Activated CD8-positive, alpha-beta memory T cell treated with anti-CD3 and anti-CD28 coated beads, Interleukin-2, amount 50 U/mL, for 4 hours (primary cell): Measurements from ENCODE around the gene ANGPTL4.
A peak's percentile ranks its signal among the peaks of the same experiment; 100 is the strongest.
"Not testable (repeated sequence)": the region's sequence is repeated elsewhere in the genome, so short reads cannot be mapped to it uniquely, and the experiment has no call there.

Experiments
- DNase-seq: peaks from one replicate; pipeline ENCODE4 v3.0.0-alpha.2; 2020

The ANGPTL4 gene

GRCh38 chr19:8391198-8392016, 27.5 kb downstream of the ANGPTL4 start:
- DNase-seq: no peak

- DNase-seq: no peak
Measured at GRCh38 chr19:8392017-8392591, 28.1 kb downstream of the ANGPTL4 start.

- DNase-seq: no peak
Measured at GRCh38 chr19:8393192-8393870, 29.4 kb downstream of the ANGPTL4 start.

GRCh38 chr19:8393871-8394250, 29.9 kb downstream of the ANGPTL4 start:
- DNase-seq: no peak

- DNase-seq: no peak
Measured at GRCh38 chr19:8395621-8396082, 31.7 kb downstream of the ANGPTL4 start.

GRCh38 chr19:8396185-8396562, 32.2 kb downstream of the ANGPTL4 start:
- no peak for DNase-seq

- peak; percentile 67 for DNase-seq
Measured at GRCh38 chr19:8396563-8397203, 32.7 kb downstream of the ANGPTL4 start.

- DNase-seq: no peak
Measured at GRCh38 chr19:8397271-8397670, 33.3 kb downstream of the ANGPTL4 start.

- no peak for DNase-seq
Measured at GRCh38 chr19:8397746-8398310, 33.9 kb downstream of the ANGPTL4 start.

GRCh38 chr19:8398311-8398771, 34.4 kb downstream of the ANGPTL4 start:
- no peak for DNase-seq

- no peak for DNase-seq
Measured at GRCh38 chr19:8399681-8400188, 35.8 kb downstream of the ANGPTL4 start.

GRCh38 chr19:8401981-8402411, 38.0 kb downstream of the ANGPTL4 start:
- DNase-seq: no peak

- no peak for DNase-seq
Measured at GRCh38 chr19:8403098-8403819, 39.3 kb downstream of the ANGPTL4 start.

GRCh38 chr19:8403820-8404109, 39.8 kb downstream of the ANGPTL4 start:
- DNase-seq: no peak

GRCh38 chr19:8404391-8405151, 40.6 kb downstream of the ANGPTL4 start:
- DNase-seq: no peak

- DNase-seq: not testable (repeated sequence)
Measured at GRCh38 chr19:8410718-8411117, 46.8 kb downstream of the ANGPTL4 start.

- DNase-seq: peak; percentile 94
Measured at GRCh38 chr19:8412783-8413628, 49.1 kb downstream of the ANGPTL4 start, which contains the start of gene MARCHF2. MARCHF2 (plus strand) TSS chr19:8413305; CDS start chr19:8421841, 8,536 bp downstream.

GRCh38 chr19:8413629-8413995, 49.7 kb downstream of the ANGPTL4 start:
- DNase-seq: no peak

GRCh38 chr19:8416796-8417195, 52.8 kb downstream of the ANGPTL4 start:
- DNase-seq: no peak
